GM06990 (cell line): Measurements from ENCODE around the gene PHACTR3.

ENCODE experiments used
- DNase-seq: peaks from one replicate; pipeline ENCODE4 v3.0.0-alpha.2; 2011; ENCODE audit not compliant: insufficient read length; ENCODE audit errors: extremely low read depth
- H3K27me3 ChIP-seq: replicated peaks from 2 replicates; pipeline ENCODE4 v1.6.0; 2011; ENCODE audit warnings: low read length; ENCODE audit not compliant: control insufficient read depth, insufficient read depth
- H3K36me3 ChIP-seq: 2 replicates; pipeline ENCODE4 v1.5.1; 2011; ENCODE audit warnings: low read length; ENCODE audit not compliant: control insufficient read depth, insufficient read depth
- H3K4me3 ChIP-seq: replicated peaks from 2 replicates; pipeline ENCODE4 v1.5.1; 2011; ENCODE audit warnings: low read depth, mild to moderate bottlenecking, control low read depth, low read length
- CTCF ChIP-seq: IDR thresholded peaks from 2 replicates; pipeline ENCODE4 v1.5.1; 2011; ENCODE audit warnings: low read length, control low read depth, mild to moderate bottlenecking, inconsistent platforms; ENCODE audit not compliant: insufficient read depth, poor library complexity, severe bottlenecking

Gene PHACTR3

GRCh38 chr20:59692139-59692538 lies 87.8 kb downstream of the PHACTR3 start:
- H3K27me3 ChIP-seq = no peaks in the 10 kb centered on the region
- H3K36me3 ChIP-seq = no peaks in the 10 kb centered on the region
- H3K4me3 ChIP-seq = no peak overlapping the region
- no peak for DNase-seq
- no peak for TF ChIP-seq CTCF

DNA sequence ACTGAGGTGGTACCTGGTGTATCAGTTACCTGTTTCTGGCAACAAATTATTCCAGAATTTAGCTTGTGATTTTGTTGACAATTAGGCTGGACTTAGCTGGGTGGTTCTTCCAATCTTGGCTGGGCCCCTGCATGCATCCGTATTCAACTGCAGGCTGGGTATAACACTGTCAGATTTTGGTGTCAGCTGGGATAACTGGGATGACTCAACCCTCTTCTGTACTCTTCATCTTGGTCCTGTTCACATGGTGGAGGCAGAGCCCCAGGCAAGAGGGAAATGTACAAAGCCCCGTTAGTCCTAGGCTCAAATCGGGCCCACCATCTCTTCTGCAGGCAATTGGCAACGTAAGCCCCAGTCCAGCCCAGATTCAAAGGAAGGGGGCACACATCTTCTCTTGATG lies 89.2 kb downstream of the PHACTR3 start:
- no peak for DNase-seq
- H3K27me3 ChIP-seq = no peaks in the 10 kb centered on the region
- H3K4me3 ChIP-seq = no peak overlapping the region
- no peak for TF ChIP-seq CTCF
- no peaks in the 10 kb centered on the region for H3K36me3 ChIP-seq

DNA sequence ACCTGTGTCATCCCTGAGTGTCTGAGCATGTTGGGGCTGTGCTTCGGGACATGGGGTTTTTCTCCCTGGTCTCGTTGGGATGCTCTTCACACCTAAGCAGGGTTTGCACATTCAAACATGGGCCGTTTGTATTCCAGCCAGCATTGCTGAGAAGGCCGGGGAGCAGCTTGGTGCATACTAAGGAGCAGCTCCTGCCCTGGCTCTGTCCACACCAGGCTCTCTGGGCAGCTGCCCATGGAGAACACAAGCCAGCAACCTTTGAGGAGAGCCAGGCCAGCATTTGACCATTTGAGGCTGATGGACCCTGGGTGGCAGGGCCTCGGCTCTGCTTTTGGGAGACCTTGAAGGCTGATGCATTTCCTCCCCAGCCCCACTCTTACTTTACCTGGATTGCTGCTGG lies 92.1 kb downstream of the PHACTR3 start:
- Histone ChIP-seq H3K27me3 (no peaks in the 10 kb centered on the region), H3K36me3 (no peaks in the 10 kb centered on the region), H3K4me3 (no peak overlapping the region)
- no peak for TF ChIP-seq CTCF
- DNase-seq = no peak

DNA sequence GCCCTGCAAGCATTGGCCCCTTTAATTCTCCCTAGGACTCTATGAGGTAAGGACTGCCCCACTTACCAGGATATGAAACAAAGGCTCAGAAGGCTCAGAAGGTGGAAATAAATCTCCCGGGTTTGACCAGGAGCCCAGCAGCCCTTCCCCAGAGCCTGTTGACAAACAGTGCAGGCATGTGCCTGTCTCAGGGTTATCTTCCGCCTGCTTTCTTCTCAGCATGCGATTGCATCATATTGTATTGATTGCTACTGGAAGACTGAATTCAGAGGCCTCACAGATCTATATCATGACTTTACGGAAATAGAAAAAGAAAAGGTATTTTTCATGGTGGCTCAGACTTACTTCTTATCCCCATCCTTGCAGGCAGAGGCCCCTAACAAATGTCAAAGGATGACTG lies 92.7 kb downstream of the PHACTR3 start:
- no peak for DNase-seq

DNA sequence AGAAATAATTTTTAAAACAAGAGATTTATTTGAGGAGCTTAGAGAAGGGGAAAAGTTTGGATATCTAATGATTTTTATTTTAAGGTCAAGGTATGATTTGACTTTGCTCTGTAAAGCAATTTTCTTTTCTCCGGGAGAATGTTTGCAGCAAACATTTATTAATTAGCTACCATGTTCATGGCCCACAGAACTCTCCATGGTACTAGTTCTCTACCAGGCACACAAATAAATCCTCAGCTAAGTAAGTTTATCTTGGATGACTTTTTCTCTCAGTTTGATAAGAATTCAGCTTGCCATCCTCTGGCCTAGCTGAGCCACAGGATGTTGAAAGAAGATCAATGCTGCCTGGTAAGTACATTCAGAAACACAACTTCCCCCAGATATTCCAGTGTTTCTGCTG lies 94.3 kb downstream of the PHACTR3 start:
- Histone ChIP-seq H3K27me3 (no peaks in the 10 kb centered on the region), H3K4me3 (no peak overlapping the region), H3K36me3 (no peaks in the 10 kb centered on the region)
- no peak for DNase-seq
- TF ChIP-seq CTCF = no peak

More for the DNA sequence above, 92.7 kb downstream of the PHACTR3 start:
- Histone ChIP-seq H3K4me3 (no peak overlapping the region), H3K27me3 (no peaks in the 10 kb centered on the region), H3K36me3 (no peaks in the 10 kb centered on the region)
- no peak for TF ChIP-seq CTCF

GRCh38 chr20:59701236-59701635 lies 96.9 kb downstream of the PHACTR3 start:
- DNase-seq = no peak
- Histone ChIP-seq H3K4me3 (no peak overlapping the region), H3K27me3 (no peaks in the 10 kb centered on the region), H3K36me3 (no peaks in the 10 kb centered on the region)
- TF ChIP-seq CTCF = no peak
